Stimulated activated memory B cell treated with anti-CD40 and anti-IgM and Interleukin-4, amounts not matched to agents 10 μg/mL and 1 μg/mL and 100 μg/mL, for 72 hours (primary cell): ENCODE data around the gene SLAMF9.

ENCODE experiments used
- ATAC-seq: fragments of 150-1000 bp; cut with Tn5 transposase; 2 replicates; pipeline ENCODE4 v1.10.0; 2021
- H3K27ac Mint-ChIP-seq: one replicate; pipeline ENCODE4 v1.8.0; 2022; ENCODE audit warnings: mild to moderate bottlenecking, mixed read lengths
- H3K27me3 Mint-ChIP-seq: one replicate; pipeline ENCODE4 v1.8.0; 2022; ENCODE audit warnings: mixed read lengths
- H3K36me3 Mint-ChIP-seq: one replicate; pipeline ENCODE4 v1.8.0; 2022; ENCODE audit warnings: mixed read lengths
- H3K4me1 Mint-ChIP-seq: one replicate; pipeline ENCODE4 v1.8.0; 2022; ENCODE audit warnings: mixed read lengths
- H3K4me3 Mint-ChIP-seq: one replicate; pipeline ENCODE4 v1.8.0; 2022; ENCODE audit warnings: mild to moderate bottlenecking, moderate library complexity, mixed read lengths
- H3K9me3 Mint-ChIP-seq: one replicate; pipeline ENCODE4 v1.8.0; 2022; ENCODE audit warnings: mixed read lengths

The SLAMF9 gene

GRCh38 chr1:159953536-159954515, at the start of gene SLAMF9:
Gene SLAMF9 (minus strand): TSS chr1:159954237. CDS start chr1:159954137, 100 bp downstream.
- Mint-ChIP-seq H3K9me3 (no peaks in the 10 kb centered on the region), H3K27me3 (peaks cover 58% of the 10 kb centered on the region), H3K27ac (no peak within 1 kb of the TSS), H3K36me3 (no peaks in the 10 kb centered on the region), H3K4me3 (no peak within 1 kb of the TSS), H3K4me1 (peaks cover 2% of the 10 kb centered on the region)
- no peak for ATAC-seq

- H3K9me3 Mint-ChIP-seq: no peaks in the 10 kb centered on the region
- H3K36me3 Mint-ChIP-seq: no peaks in the 10 kb centered on the region
- no peak overlapping the region for H3K4me3 Mint-ChIP-seq
- no peak overlapping the region for H3K27ac Mint-ChIP-seq
- H3K4me1 Mint-ChIP-seq: no peaks in the 10 kb centered on the region
- H3K27me3 Mint-ChIP-seq: peaks cover 9% of the 10 kb centered on the region
- no peak for ATAC-seq
These were observed 47.4 kb upstream of the SLAMF9 start for GRCh38 chr1:160001440-160001839.

- peaks cover 22% of the 10 kb centered on the region for H3K27me3 Mint-ChIP-seq
- no peak overlapping the region for H3K27ac Mint-ChIP-seq
- no peaks in the 10 kb centered on the region for H3K9me3 Mint-ChIP-seq
- no peak overlapping the region for H3K4me3 Mint-ChIP-seq
- no peaks in the 10 kb centered on the region for H3K4me1 Mint-ChIP-seq
- ATAC-seq: no peak
- no peaks in the 10 kb centered on the region for H3K36me3 Mint-ChIP-seq
These were observed 45.2 kb upstream of the SLAMF9 start for GRCh38 chr1:159999204-159999603.

- no peak overlapping the region for H3K27ac Mint-ChIP-seq
- H3K4me1 Mint-ChIP-seq: no peaks in the 10 kb centered on the region
- H3K36me3 Mint-ChIP-seq: no peaks in the 10 kb centered on the region
- peaks cover 34% of the 10 kb centered on the region for H3K27me3 Mint-ChIP-seq
- no peaks in the 10 kb centered on the region for H3K9me3 Mint-ChIP-seq
- no peak for ATAC-seq
- no peak overlapping the region for H3K4me3 Mint-ChIP-seq
These were observed 42.6 kb upstream of the SLAMF9 start for GRCh38 chr1:159996653-159997052.

GRCh38 chr1:159994896-159995295, 40.9 kb upstream of the SLAMF9 start:
- Mint-ChIP-seq H3K4me3 (no peak overlapping the region), H3K4me1 (no peaks in the 10 kb centered on the region), H3K27ac (no peak overlapping the region), H3K9me3 (no peaks in the 10 kb centered on the region), H3K27me3 (peaks cover 34% of the 10 kb centered on the region), H3K36me3 (no peaks in the 10 kb centered on the region)
- no peak for ATAC-seq

GRCh38 chr1:159993911-159994310, 39.9 kb upstream of the SLAMF9 start:
- Mint-ChIP-seq H3K36me3 (no peaks in the 10 kb centered on the region), H3K4me1 (no peaks in the 10 kb centered on the region), H3K27ac (no peak overlapping the region), H3K4me3 (no peak overlapping the region), H3K9me3 (no peaks in the 10 kb centered on the region), H3K27me3 (peaks cover 34% of the 10 kb centered on the region)
- no peak for ATAC-seq

GRCh38 chr1:159992161-159992560, 38.1 kb upstream of the SLAMF9 start:
- ATAC-seq: no peak
- Mint-ChIP-seq H3K27me3 (peaks cover 25% of the 10 kb centered on the region), H3K4me1 (no peaks in the 10 kb centered on the region), H3K9me3 (no peaks in the 10 kb centered on the region), H3K36me3 (no peaks in the 10 kb centered on the region), H3K27ac (no peak overlapping the region), H3K4me3 (no peak overlapping the region)

- H3K4me3 Mint-ChIP-seq: no peak overlapping the region
- H3K27ac Mint-ChIP-seq: no peak overlapping the region
- H3K9me3 Mint-ChIP-seq: no peaks in the 10 kb centered on the region
- no peaks in the 10 kb centered on the region for H3K4me1 Mint-ChIP-seq
- H3K36me3 Mint-ChIP-seq: no peaks in the 10 kb centered on the region
- peaks cover 25% of the 10 kb centered on the region for H3K27me3 Mint-ChIP-seq
- no peak for ATAC-seq
These were observed 37.5 kb upstream of the SLAMF9 start for GRCh38 chr1:159991513-159991912.

GRCh38 chr1:159990005-159990404, 36.0 kb upstream of the SLAMF9 start:
- no peaks in the 10 kb centered on the region for H3K9me3 Mint-ChIP-seq
- peaks cover 20% of the 10 kb centered on the region for H3K27me3 Mint-ChIP-seq
- H3K36me3 Mint-ChIP-seq: no peaks in the 10 kb centered on the region
- ATAC-seq: no peak
- no peak overlapping the region for H3K4me3 Mint-ChIP-seq
- H3K4me1 Mint-ChIP-seq: no peaks in the 10 kb centered on the region
- H3K27ac Mint-ChIP-seq: no peak overlapping the region

- H3K9me3 Mint-ChIP-seq: no peaks in the 10 kb centered on the region
- no peaks in the 10 kb centered on the region for H3K4me1 Mint-ChIP-seq
- H3K36me3 Mint-ChIP-seq: no peaks in the 10 kb centered on the region
- H3K4me3 Mint-ChIP-seq: no peak overlapping the region
- no peak for ATAC-seq
- no peak overlapping the region for H3K27ac Mint-ChIP-seq
- peaks cover 19% of the 10 kb centered on the region for H3K27me3 Mint-ChIP-seq
These were observed 35.5 kb upstream of the SLAMF9 start for GRCh38 chr1:159989581-159989980.

- ATAC-seq: no peak
- Mint-ChIP-seq H3K9me3 (no peaks in the 10 kb centered on the region), H3K4me3 (no peak overlapping the region), H3K36me3 (no peaks in the 10 kb centered on the region), H3K27me3 (peaks cover 17% of the 10 kb centered on the region), H3K4me1 (no peaks in the 10 kb centered on the region), H3K27ac (no peak overlapping the region)
These were observed 34.0 kb upstream of the SLAMF9 start for GRCh38 chr1:159988006-159988405.

GRCh38 chr1:159987186-159987585, 33.1 kb upstream of the SLAMF9 start:
- Mint-ChIP-seq H3K4me3 (no peak overlapping the region), H3K27ac (no peak overlapping the region), H3K36me3 (no peaks in the 10 kb centered on the region), H3K27me3 (peaks cover 15% of the 10 kb centered on the region), H3K9me3 (no peaks in the 10 kb centered on the region), H3K4me1 (no peaks in the 10 kb centered on the region)
- ATAC-seq: no peak

GRCh38 chr1:159986531-159986930, 32.5 kb upstream of the SLAMF9 start:
- ATAC-seq: no peak
- peaks cover 18% of the 10 kb centered on the region for H3K27me3 Mint-ChIP-seq
- no peaks in the 10 kb centered on the region for H3K36me3 Mint-ChIP-seq
- H3K9me3 Mint-ChIP-seq: no peaks in the 10 kb centered on the region
- H3K27ac Mint-ChIP-seq: no peak overlapping the region
- no peak overlapping the region for H3K4me3 Mint-ChIP-seq
- no peaks in the 10 kb centered on the region for H3K4me1 Mint-ChIP-seq

GRCh38 chr1:159986093-159986492, 32.1 kb upstream of the SLAMF9 start:
- Mint-ChIP-seq H3K27me3 (peaks cover 20% of the 10 kb centered on the region), H3K36me3 (no peaks in the 10 kb centered on the region), H3K27ac (no peak overlapping the region), H3K4me1 (no peaks in the 10 kb centered on the region), H3K4me3 (no peak overlapping the region), H3K9me3 (no peaks in the 10 kb centered on the region)
- ATAC-seq: no peak

GRCh38 chr1:159985473-159985872, 31.4 kb upstream of the SLAMF9 start:
- Mint-ChIP-seq H3K4me1 (no peaks in the 10 kb centered on the region), H3K27ac (no peak overlapping the region), H3K4me3 (no peak overlapping the region), H3K36me3 (no peaks in the 10 kb centered on the region), H3K27me3 (peaks cover 26% of the 10 kb centered on the region), H3K9me3 (no peaks in the 10 kb centered on the region)
- ATAC-seq: no peak

- H3K36me3 Mint-ChIP-seq: no peaks in the 10 kb centered on the region
- no peak overlapping the region for H3K4me3 Mint-ChIP-seq
- ATAC-seq: no peak
These were observed 29.6 kb upstream of the SLAMF9 start for GRCh38 chr1:159983681-159984080.

More at GRCh38 chr1:159983681-159984080, 29.6 kb upstream of the SLAMF9 start:
- Mint-ChIP-seq H3K27ac (no peak overlapping the region), H3K4me1 (no peaks in the 10 kb centered on the region), H3K9me3 (no peaks in the 10 kb centered on the region), H3K27me3 (peaks cover 43% of the 10 kb centered on the region)
